ENCODE data around the gene PACS2. TPM values are rescaled to one million over a fixed set of nuclear protein-coding genes. Genes with fewer than 3 reads are reported as not detected.

The PACS2 gene
- total and polyA plus RNA-seq, 2 of the 8 experiments (the other 6 are each of a cell fraction or from before 2014, with no cell fraction given) = 38.0 to 62.8 TPM

GRCh38 chr14:105400016-105400415, 85.5 kb downstream of the PACS2 start:
- Histone ChIP-seq H2BK20ac (ENCODE audit: low read length) (no peak overlapping the region), H3K27ac (ENCODE audit: low read depth, low read length) (no peak overlapping the region), H3K56ac (replicated peaks; ENCODE audit: insufficient read length, low read depth, low read length) (no peak overlapping the region), H3K79me1 (ENCODE audit: low read depth, low read length) (no peaks in the 10 kb centered on the region), H4K8ac (ENCODE audit: extremely low read depth, insufficient read depth, low read length) (no peak overlapping the region), H3K14ac (ENCODE audit: insufficient read length) (no peak overlapping the region), H3K4me3 (ENCODE audit: extremely low read depth in 1 of 4, insufficient read depth in 2 of 4, low read depth in 3 of 4, low read length in 4 of 4) (no peak overlapping the region), H2BK5ac (ENCODE audit: low read depth, low read length) (no peak overlapping the region), H3K4me2 (ENCODE audit: insufficient read depth in 1 of 2, low read depth in 2 of 2, low read length in 2 of 2) (no peak overlapping the region), H3K9me3 (ENCODE audit: insufficient read depth in 2 of 2, low read depth in 1 of 2, low read length in 1 of 2) (peaks cover 40 to 60% of the 10 kb centered on the region in 2 experiments), H3K18ac (ENCODE audit: extremely low read depth, low read length) (no peak overlapping the region), H4K91ac (replicated peaks; ENCODE audit: insufficient read length, low read length) (no peak overlapping the region), H2BK12ac (ENCODE audit: low read depth, low read length) (no peak overlapping the region), H3K4me1 (replicated peaks in 1 of 4; ENCODE audit: control insufficient read depth in 3 of 4, insufficient read depth in 4 of 4, low read length in 3 of 4) (peaks cover 0 to 9% (median 3%) of the 10 kb centered on the region in 4 experiments; a peak in 4 of 7 replicates), H3K36me3 (ENCODE audit: control insufficient read depth in 2 of 4, insufficient read depth in 4 of 4, low read length in 3 of 4) (peaks cover 0 to 16% (median 2%) of the 10 kb centered on the region in 4 experiments; a peak in 3 of 8 replicates), H3K23ac (ENCODE audit: insufficient read length) (no peak overlapping the region), H4K20me1 (replicated peaks in 1 of 2; ENCODE audit: control insufficient read depth in 1 of 2, insufficient read depth in 2 of 2, low read length in 2 of 2) (no peaks in the 10 kb centered on the region), H3K79me2 (ENCODE audit: control insufficient read depth in 1 of 2, insufficient read depth in 2 of 2, low read length in 2 of 2) (no peaks in the 10 kb centered on the region), H4K5ac (ENCODE audit: insufficient read length, low read depth, low read length) (no peak overlapping the region), H2BK120ac (replicated peaks; ENCODE audit: low read depth, low read length) (no peak overlapping the region), H3K4ac (replicated peaks; ENCODE audit: insufficient read length, low read depth, low read length) (no peak overlapping the region), H2BK15ac (ENCODE audit: low read length) (no peak overlapping the region), H3K27me3 (replicated peaks in 1 of 4; ENCODE audit: control insufficient read depth in 3 of 4, extremely low read depth in 1 of 4, insufficient read depth in 3 of 4, low read length in 3 of 4) (peaks cover 0 to 19% (median 8%) of the 10 kb centered on the region in 4 experiments; a peak in 5 of 7 replicates), H3K23me2 (ENCODE audit: low read depth, low read length) (peaks cover 3% of the 10 kb centered on the region; the same call in 1 of the 2 replicates), H3K9ac (replicated peaks in 1 of 4; ENCODE audit: extremely low read depth in 1 of 4, low read depth in 3 of 4, low read length in 3 of 4) (no peak overlapping the region), H2AFZ (ENCODE audit: low read length) (no peak overlapping the region), H2AK5ac (ENCODE audit: low read depth, low read length) (no peak overlapping the region)
- 96% methylated on average over 9 of the region's 9 CpGs; no CpG with 5 or more reads in 1 of the 2 experiments for WGBS, 2 experiments (ENCODE audit: extremely low coverage in 1 of 2, insufficient coverage in 1 of 2, insufficient read length in 1 of 2, insufficient replicate concordance in 2 of 2, low coverage in 1 of 2, low lambda C conversion rate in 2 of 2, missing lambda C conversion rate in 1 of 2)
- FAIRE-seq (no peak), DNase-seq (ENCODE audit: low read depth in 1 of 2, low spot score in 2 of 2) (no peak)
- no peak for TF ChIP-seq SAP30 (IDR thresholded peaks at IDR 0.05; ENCODE audit: insufficient read depth, insufficient replicate concordance, low read length)
- TF ChIP-seq SIRT6 (IDR thresholded peaks at IDR 0.05; ENCODE audit: low read length) = no peak
- TF ChIP-seq CBX5 (IDR thresholded peaks at IDR 0.05; ENCODE audit: low read depth, low read length) = no peak
- no peak for TF ChIP-seq CTCF (IDR thresholded peaks at IDR 0.05; ENCODE audit: control extremely low read depth in 1 of 3, insufficient read depth in 1 of 3, low read depth in 1 of 3, low read length in 3 of 3)
- no peak for TF ChIP-seq SP2 (IDR thresholded peaks at IDR 0.05; ENCODE audit: low read length)
- TF ChIP-seq SP4 (IDR thresholded peaks at IDR 0.05; ENCODE audit: low read length) = no peak
- no peak for TF ChIP-seq EP300 (IDR thresholded peaks at IDR 0.05; ENCODE audit: borderline replicate concordance in 1 of 2, low read depth in 2 of 2, low read length in 2 of 2)
- ChIA-PET POLR2A (ENCODE audit: partially characterized antibody) (interaction anchor here (1.2 to 2.8 kb wide), 2 partner anchors 8 to 12 kb away, joined by 4 to 9 read pairs; no protein-coding TSS in a partner anchor), CTCF (ENCODE audit: partially characterized antibody) (interaction anchor here (1.0 to 1.4 kb wide), 4 partner anchors 12 to 339 kb away, joined by 3 to 4 read pairs (median 4); no protein-coding TSS in a partner anchor)

Measured in H1 (cell line).